Stimulated activated CD8-positive, alpha-beta memory T cell treated with anti-CD3 and anti-CD28 coated beads, Interleukin-4, amount 100 ng/mL, for 4 hours (primary cell): ENCODE results near the gene HOXA5.

ENCODE experiments used
- DNase-seq, 2 donors: peaks; one replicate each; pipeline ENCODE4 v3.0.0-alpha.2; 2020; ENCODE audit warnings: low read depth in 2 of 2, low spot score in 1 of 2

Gene HOXA5

DNA sequence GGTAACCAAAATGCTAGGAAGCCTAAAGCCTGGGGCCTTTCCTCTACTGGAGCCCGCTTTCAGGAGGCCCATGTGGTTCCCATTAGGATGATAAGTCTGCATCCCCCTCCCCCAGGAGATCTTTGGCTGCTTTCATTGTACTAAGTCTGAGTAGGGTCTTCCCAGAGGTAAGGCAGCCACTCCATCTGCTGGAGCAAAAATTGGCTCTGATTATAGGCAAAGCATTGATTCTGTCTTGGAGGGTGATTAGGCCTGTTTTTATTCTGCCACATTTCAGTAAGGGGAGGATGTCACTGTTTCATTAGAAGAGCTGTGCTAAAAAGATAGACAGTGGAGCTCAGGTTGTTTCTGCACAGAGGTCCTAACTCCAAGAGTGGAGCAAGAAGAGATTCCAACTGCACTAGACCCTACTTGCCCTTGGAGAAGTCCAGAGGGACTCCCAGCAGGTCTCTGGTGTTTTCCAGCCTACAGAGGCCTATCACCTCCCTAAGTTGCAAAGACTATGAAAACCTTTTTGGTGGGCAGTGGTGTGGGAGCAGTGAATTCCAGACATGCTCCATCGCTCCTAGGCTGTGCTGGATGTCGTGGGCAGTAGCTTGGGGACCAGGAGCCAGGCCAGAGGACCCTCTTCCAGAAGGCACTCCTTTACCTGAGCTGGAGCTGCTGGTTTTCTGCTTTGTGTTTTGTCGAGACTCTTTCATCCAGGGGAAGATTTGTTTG is 33.9 kb downstream of the HOXA5 start:
- no peak for DNase-seq

DNA sequence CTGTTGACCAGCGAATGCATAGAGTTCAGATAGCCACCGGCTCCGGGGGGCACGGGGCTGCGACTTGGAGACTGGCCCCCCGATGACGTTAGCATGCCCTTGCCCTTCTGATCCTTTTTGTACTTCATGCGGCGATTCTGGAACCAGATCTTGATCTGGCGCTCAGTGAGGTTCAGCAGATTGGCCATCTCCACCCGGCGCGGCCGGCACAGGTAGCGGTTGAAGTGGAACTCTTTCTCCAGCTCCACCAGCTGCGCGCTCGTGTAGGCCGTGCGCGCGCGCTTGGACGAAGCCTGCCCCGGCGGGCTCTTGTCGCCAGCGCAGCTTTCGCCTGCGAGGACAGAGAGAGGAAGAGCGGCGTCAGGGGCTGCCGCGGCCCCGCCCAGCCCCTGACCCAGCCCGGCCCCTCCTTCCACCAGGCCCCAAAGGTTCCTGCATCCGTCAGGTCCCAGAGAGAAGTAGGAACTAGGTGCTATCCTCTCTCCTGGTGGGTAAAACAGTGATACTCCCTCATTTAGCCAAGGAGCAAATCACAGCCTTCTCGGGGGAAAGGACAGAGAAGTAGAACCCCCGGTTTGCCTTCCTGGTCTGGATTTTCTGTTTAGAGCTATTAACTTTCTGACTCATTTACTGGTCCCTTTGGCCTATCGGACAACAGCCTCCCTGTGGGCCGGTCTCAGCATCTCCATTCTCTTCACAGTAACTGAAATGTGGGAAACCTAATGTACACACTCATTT is 34.9 kb downstream of the HOXA5 start:
- no peak for DNase-seq

DNA sequence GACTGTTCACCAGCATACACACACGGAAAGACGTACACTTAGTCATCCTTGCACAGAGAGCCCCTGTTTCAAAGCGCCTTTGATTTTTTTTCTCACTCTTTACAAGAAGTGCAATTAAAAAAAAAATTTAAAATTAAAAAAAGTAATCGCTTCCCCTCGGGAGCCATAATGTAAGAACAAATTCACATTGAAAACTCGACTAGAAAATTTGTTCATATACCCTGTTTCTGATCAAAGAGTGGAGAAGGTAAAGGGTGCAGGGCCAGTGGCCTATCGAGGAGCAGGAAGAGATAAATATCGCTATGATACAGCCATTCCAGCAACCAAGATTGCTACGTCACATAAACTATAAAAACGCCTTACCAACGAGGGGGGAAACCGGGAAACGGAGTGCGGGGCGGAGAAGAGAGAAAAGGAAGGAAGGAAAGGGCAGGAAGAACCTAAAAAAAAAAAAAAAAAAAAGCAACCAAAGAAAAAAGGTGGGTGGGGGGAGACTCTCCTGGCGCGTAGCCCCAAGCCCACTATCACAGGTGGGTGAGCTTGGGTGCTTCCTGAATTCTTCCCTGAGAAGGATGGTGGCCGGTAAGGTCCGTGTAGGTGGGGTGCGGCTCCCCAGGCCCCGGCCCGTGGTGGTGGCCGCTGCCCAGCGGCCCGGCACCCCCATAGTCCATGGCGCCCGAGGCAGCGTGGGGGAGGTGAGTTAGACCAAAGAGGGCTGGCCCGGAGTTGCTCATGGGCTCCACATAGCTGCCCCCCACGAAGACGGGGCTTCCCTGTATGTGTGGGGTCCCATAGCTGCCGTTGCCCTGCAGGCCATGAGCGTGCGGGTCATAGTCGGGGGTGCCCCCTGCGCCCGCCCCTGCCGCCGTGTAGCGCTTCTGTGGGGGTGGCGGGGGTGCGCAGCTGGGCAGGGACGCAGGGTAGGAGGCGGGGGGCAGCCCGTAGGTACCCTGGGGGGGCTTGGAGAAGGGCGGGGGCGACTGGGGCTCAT is 35.8 kb downstream of the HOXA5 start:
- DNase-seq, result no peak

DNA sequence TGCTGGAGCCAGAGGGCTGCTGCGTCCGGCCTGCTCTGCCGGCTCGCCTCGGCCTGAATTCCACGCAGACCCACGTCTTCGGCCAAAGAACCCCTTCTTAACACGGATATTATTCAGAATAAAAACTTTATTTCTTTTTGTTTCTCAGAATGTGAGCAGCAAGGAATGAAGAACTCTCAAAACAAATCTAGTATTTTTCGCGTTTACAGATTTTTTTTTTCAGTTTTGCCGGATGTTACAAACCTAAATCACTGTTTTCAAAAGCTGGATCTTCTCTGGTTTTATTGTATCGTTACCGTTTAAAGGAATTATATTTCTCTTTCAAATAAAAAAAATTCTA is 36.6 kb downstream of the HOXA5 start:
- no peak for DNase-seq

DNA sequence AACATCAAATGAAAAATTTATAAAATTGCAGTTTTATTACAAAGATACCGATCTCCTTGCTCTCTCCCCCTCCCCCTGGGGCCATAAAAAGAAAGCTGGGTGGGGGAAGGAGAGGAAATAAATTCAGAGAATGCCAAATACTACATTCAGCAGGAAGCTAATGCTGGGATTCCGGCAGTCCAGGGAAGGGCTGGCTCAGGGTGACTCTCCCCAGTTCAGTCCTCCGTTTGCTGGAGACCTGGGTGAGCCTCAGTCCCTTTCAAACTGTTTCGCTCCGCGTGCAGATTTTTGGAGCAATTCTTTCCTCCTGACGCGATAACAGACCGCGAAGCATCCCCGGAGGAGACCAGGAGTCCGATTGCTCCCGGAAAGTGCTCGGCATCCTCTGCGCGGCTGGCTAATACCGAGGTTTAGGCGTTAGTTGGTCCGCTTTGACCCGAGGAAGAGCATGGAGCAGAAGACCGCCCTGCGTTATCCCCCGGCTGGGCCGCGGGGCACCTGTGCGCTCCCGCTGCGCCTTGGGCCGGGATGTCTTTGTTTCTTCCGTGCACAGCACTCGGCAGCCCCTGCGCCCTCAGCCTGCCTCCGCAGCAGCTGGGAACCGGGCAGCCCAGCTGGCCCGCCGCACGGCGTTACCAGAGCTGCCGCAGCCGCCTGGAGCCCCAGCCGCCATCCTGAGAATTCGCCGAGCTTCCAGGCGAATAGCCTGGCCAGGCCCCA is 37.1 kb downstream of the HOXA5 start:
- no peak for DNase-seq

DNA sequence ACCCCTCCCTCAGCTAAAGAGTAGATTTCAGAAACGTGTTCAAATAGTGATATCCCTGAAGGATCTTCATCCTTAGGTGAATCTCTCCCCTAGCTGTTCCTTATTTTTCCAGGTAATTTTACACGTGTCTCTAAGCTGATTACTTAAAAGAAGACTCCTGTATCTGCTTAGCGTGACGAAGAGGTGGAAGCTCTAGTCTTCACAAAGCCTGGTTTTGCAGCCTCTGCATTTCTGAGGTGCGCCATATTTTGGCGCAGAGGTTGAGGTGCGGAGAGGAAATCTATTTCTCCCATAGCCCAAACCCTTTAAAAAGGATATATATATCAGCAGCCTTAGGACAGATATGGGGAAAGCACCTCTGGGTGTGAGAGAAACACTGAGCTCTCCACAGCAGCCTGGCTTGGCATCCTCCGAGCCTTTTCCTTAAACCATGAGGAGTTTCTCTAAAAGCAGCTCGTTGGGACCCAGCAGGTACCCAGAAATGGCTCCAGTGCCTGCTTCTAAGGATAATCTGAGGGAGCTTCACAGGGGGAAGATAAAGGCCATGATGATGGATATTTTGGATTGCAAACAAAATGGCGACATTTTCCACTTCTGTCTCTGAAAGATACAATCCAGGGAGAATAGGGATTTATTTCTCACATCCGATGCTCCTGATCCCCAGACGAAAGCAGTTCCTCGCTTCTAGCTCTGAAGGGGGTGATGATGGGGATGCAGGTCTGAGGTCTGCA is 38.0 kb downstream of the HOXA5 start:
- DNase-seq, result no peak

DNA sequence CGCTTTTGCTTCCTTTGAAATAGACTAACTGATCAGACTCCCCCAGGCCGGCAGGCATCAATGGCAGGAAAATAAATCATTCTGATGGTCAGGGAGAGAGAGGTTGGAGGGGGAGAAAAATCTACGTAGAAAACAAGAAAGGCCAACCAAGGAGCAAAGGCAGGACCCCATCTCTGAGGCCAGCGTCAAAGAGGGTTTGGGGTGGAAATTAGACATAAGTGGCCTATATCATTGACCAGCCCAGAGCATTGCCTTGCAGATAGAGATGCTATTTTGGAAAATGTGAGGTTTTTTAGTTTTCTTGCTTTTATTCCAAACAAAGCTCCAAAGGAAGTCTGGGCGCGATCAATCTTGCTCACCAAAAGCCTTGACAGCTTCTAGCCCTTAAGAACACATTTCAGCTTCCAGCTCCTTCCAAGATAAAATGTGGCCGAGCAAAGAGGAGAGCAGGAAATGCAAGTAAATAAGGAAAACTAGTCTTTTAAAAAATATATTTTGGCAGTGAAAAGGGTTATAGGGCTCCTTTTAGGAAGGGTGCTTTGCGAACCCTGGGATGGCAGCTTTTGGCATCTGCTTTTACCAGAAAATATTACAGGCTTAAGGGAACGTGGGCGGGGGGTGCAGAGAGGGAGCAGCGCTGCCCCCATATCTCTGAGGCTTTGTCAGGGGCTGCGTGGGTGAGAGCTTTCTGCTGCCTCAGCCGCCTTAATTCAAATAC is 39.0 kb downstream of the HOXA5 start:
- no peak for DNase-seq

DNA sequence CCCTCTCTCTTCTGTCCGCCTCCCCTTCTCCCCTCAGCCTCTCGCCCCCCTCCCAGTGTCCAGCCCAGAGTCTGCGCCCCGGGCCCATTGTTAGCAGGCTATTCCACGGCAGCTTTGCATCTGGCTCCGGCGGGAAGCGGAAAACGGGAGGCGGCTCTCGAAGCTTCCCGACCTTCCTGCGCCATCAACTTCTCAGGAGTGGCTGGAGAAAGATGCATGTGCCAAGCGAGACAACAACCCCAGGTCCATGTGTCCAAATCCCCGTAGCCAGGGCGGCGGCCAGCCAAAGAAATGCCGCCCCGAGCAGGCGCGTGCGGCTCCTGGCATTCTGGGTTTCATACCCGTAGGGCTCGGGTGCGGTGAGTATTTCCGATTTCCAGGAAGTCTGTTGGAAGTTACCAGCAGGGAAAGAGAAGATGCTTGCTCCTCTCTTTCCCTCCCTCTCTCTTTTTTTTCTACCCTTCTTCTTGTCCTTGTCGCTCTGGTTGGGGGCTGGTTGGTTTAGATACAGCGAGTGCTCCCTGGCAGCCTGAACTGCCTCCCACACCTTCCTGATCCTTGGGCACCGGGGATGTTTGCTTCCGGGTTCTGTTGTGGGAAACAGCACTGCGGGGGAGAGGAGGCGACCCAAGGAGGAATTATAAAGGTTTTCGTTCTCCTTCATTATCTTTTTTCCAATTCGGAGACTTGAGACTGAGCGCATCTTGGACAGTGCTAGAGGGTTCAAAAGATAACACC is 39.8 kb downstream of the HOXA5 start:
- no peak for DNase-seq

DNA sequence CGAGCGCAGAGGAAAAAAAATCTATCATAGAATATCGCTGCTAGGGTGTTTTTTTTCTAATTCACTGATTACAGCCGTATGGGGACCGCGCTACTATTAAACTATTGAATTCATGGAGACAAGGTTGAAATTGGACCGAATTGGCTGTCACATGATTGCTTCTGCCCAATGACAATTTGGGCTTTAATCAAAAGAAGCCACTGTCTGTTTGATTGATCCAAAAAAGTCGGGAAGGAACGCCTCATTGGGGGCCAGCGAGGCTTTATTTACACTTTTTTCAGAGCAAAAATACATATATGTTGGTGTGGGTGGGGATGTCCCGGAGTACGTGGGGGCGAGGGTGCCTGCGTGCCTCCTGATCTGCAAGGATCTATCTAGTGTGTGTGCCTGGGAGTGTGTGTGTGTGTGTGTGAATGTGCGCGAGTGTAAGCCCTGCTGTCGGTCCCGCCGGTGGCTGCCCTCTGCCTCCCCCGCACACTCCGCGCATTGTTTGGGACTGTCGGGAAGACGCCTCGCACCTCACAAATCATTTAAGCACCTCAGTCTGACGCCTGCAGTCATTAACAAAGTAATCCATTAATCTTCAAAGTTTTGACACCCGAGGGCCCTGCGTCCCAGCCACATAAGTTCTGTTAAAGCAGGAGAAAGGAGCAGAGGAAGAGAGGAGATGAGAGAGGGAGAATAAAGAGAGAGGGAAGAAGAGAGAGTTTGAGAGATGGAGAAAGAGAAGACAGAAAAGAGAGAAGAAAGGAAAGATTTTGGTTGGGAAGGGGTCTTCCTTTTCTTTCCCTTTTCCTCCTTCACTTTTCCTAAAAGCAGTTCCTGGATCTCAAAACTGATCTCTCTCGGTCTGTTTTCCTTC is 40.7 kb downstream of the HOXA5 start, which contains the start of gene HOXA2:
HOXA2 (minus strand) TSS at position 103 of the 862 bp plus-strand sequence. CDS start 183 bp downstream, outside the sequence.
- DNase-seq, result no peak

DNA sequence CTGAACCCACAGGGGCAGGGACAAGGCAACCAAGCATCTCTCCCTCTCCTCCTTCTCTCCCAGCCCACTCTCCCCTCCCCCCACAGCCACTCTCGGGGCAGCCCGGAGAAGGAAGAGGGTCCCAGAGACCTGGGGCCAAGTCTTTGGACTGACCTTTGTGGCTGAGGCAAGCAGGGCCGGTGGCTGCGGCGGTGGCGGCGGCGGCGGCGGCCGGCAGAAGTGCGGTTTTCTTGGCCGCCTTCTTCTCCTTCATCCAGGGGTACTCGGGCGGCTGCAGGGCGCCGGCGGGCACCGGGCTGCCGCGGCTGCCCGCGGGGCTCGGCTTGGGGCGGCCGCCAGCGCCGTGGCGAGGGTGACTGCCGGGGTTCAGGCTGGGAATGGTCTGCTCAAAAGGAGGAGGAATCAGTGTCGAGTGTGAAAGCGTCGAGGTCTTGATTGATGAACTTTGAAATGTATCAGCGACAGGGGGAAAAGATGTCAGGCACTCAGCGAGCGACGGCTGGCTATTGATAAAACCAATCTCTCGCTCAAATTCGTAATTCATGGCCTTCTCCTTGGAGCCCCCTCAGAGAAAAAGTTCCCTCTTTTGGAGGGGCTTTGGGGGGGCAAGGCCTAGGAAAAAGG is 41.4 kb downstream of the HOXA5 start:
- DNase-seq, result no peak

DNA sequence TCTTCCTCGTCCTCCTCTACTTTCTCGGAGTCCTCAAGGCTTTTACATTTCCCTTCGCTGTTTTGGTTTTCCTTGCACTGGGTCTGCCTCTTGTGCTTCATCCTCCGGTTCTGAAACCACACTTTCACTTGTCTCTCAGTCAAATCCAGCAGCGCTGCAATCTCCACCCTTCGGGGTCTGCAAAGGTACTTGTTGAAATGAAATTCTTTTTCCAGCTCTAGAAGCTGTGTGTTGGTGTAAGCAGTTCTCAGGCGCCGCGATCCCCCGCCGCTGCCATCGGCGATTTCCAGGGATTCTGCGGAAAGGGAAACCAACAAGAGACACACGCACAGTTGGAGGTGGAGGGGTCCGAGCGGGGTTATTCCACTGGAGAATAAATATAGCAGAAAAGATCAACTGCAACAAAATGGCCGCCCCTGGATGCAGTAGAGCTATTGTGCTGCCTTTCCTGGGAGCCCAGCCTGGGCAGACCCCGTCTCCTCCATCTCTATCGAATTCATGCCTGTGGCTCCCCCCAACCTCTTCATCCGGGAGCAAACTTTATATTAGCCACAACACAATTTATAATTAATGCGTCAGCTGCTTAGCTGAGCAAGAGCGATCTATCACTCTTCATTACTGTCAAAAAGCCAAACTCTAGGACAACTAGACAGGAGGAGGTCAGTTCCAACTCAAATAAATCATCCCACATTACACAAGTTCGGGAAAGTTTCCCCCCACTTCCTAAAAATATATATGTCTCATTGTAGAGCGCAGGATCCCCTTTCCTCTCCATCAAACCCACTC is 42.1 kb downstream of the HOXA5 start:
- DNase-seq, result no peak

DNA sequence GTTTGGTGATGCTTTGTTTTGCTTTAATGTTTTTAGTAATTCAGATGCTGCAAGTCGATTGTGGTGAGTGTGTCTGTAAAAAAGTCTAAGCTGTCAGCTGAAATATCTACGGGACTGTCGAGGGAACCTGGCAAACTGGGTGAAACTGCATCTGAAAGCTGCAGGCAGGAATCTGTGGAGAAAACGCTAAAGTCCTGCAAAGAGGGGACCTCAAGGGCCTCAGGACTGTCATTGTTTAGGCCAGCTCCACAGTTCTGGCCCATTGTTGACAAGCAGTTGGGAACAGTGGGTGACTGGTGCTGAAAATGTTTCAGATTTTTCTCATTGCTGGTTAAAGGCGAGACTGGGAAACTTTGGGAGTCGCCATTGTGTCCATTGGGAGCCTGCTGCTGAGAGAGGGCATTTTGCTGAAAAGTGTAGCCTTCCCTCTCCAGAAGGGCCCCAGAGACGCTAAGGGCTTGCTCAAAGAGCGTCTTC is 42.7 kb downstream of the HOXA5 start:
- DNase-seq, result no peak

DNA sequence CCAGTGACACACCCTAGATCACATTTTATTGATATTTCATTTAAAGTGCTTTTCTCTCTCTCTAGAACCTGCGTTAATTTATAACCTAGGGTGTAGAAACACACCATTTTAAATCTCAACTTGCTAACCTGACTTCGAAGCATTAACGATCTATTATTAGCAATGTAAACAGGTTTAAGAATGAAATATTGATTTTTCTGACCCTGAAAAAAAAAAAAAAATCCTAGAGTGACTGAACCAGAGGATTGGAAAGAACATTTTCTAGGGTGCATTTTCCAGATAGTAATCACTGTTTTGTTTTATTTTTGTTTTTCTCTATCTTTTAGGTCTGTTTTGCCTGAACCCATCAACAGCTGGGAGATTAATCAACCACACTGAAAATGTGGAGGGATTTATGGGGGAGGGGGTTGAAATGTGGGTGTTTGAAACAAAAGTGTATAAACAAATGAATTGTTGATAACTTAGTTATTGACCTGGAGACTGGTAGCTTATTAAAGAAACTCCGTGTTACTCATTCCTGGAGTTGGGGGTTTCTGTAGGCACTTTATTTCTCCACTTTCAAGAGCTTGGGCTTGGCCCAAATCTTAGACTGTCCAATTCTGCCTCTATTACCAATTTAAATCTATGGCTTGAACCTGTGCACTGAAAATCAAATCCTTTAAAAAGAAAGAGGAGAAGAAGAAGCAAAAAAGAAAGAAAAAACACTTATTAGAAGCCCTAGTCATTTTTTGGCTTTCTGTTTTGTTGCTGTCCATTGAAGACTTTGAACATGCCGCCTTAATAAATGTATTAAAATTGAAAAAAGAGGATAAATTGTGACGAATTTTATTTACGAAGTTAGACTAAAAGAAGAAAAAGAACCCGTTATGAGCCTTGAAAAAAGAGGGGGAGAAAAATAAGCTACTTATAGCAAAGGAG is 43.8 kb downstream of the HOXA5 start:
- no peak for DNase-seq

DNA sequence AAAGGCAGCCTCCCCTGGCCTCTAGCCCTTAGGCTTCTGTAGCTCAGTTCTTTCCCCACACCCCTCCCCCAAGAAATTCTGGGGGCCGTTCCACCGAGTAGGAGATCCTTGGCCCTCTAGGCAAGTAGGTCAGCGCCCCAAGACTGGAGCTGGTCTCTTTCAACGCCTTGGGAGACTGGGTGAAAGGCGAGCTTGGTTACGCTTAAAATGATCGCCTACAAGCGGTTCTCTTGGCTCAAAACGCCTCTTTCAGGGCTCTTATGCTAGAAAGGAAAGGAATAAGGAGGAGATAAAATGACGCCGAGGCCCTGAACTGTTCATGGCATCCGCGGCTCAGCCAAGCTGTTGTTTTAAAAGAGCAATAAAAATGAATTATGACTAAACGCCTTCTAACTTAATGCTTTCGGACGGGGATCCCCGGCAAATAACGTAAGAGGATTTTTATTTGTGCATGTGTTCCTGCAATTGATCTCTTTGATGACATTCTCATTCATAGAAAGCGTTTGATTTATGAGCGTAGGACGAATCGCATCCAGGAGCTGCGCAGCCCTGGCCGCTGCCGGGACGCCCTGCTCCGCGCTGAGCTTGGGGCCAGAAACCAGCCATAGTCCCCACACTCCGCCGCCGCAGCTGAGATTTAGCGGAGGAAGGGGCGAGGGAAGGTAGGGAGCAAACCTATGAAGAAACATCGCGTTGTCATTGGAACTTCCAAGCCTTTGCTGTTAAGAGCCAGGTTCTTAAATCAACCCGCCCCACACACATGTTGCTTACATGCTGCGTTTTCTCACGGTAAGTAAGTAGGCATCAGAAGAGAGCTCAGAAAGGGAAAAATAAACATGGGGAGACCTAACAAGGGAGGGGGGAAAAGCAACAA is 44.7 kb downstream of the HOXA5 start:
- DNase-seq, result no peak
